GM18909 (cell line): Measurements from ENCODE around the gene EXOSC1.
"Not testable (repeated sequence)": the region's sequence is repeated elsewhere in the genome, so short reads cannot be mapped to it uniquely, and the experiment has no call there.

Source experiments
- ATAC-seq: cut with Tn5 transposase; IDR thresholded peaks from one replicate; pipeline ENCODE4 v1.9.1; 2021; ENCODE audit warnings: mild to moderate bottlenecking; ENCODE audit not compliant: unreplicated experiment, poor library complexity

EXOSC1 gene

GRCh38 chr10:97459933-97460332, 14.1 kb upstream of the EXOSC1 start:
- no peak for ATAC-seq

- no peak for ATAC-seq
Observed at GRCh38 chr10:97459111-97459510, 13.3 kb upstream of the EXOSC1 start.

GRCh38 chr10:97456686-97457065, 10.9 kb upstream of the EXOSC1 start:
- ATAC-seq: no peak

- no peak for ATAC-seq
Observed at GRCh38 chr10:97456034-97456685, 10.4 kb upstream of the EXOSC1 start.

- ATAC-seq: no peak
Observed at GRCh38 chr10:97454330-97455036, 8.7 kb upstream of the EXOSC1 start.

GRCh38 chr10:97452352-97452751, 6.5 kb upstream of the EXOSC1 start:
- ATAC-seq: no peak

GRCh38 chr10:97451605-97452004, 5.8 kb upstream of the EXOSC1 start:
- no peak for ATAC-seq

- no peak for ATAC-seq
Observed at GRCh38 chr10:97450828-97451227, 5.0 kb upstream of the EXOSC1 start.

GRCh38 chr10:97445357-97445721, 467 bp downstream of the EXOSC1 start:
- ATAC-seq: peak; percentile 4

GRCh38 chr10:97444212-97444611, 1.6 kb downstream of the EXOSC1 start:
- no peak for ATAC-seq

GRCh38 chr10:97442277-97442676, 3.5 kb downstream of the EXOSC1 start:
- no peak for ATAC-seq

GRCh38 chr10:97435211-97435610, 10.6 kb downstream of the EXOSC1 start:
- ATAC-seq: no peak

- no peak for ATAC-seq
Observed at GRCh38 chr10:97434557-97434956, 11.2 kb downstream of the EXOSC1 start.

GRCh38 chr10:97434055-97434454, 11.8 kb downstream of the EXOSC1 start:
- no peak for ATAC-seq

- no peak for ATAC-seq
Observed at GRCh38 chr10:97428572-97428981, 17.2 kb downstream of the EXOSC1 start.

GRCh38 chr10:97427571-97428179, 18.1 kb downstream of the EXOSC1 start:
- ATAC-seq: no peak

GRCh38 chr10:97426776-97427570, 18.8 kb downstream of the EXOSC1 start:
- no peak for ATAC-seq

- ATAC-seq: peak; percentile 89
Observed at GRCh38 chr10:97425964-97426775, 19.6 kb downstream of the EXOSC1 start, which contains the start of gene PGAM1. PGAM1 (plus strand) TSS chr10:97426191; CDS start chr10:97426308, 117 bp downstream.

- ATAC-seq: not testable (repeated sequence)
Observed at GRCh38 chr10:97423757-97424098, 22.1 kb downstream of the EXOSC1 start.

- no peak for ATAC-seq
Observed at GRCh38 chr10:97416565-97416964, 29.2 kb downstream of the EXOSC1 start.
